Stimulated activated CD4-positive, alpha-beta T cell treated with anti-CD3 and anti-CD28 coated beads, Interleukin-4, amount 100 ng/mL, for 48 hours (primary cell): ENCODE results near the gene OR7C2.

ENCODE experiments used
- DNase-seq, 2 donors: peaks; one replicate each; pipeline ENCODE4 v3.0.0-alpha.2; 2020; ENCODE audit warnings: low read depth in 2 of 2

OR7C2 gene

DNA sequence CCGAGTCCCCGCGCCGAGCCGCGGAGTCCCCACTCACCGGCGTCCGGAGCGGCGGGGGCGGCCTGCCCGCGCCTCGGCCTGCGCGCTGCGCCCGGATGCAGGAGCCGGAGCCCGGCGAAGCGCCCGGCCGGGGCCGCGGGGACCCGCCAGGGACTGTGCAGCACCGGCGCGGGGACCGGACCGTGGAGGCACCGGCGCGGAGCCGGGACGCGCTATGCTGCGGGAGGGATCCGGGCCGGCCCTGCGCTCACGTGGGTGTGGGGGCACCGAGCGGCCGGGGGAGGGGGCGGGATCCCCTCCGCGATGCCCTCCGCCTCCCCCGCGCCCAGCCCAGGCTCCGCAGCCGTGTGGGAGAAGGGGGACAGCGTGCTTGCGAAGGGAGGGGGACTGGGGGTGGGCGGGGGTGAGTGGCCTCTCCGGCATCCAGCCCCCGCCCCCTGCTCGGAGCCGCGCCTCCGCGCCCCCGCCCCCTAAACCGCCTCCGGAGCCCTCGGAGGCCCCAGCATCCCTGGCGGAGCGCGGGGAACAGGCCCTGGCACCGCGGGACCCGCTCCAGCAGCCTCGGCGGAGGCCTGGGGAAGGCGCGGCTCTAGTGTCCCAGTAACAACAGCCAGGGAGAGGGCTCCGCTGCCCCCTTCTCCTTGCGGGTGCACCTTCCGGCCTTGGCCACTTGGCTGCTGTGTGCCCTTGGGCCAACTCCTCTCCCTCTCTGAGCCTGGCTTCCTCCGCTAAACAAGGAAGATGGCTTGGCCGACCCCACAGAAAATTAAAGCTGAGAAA lies 38.4 kb downstream of the OR7C2 start, which contains the start of gene SLC1A6:
TSS of gene SLC1A6 (minus strand) at position 389 of the 780 bp plus-strand sequence. CDS start 6,954 bp downstream, outside the sequence.
- no peak for DNase-seq

DNA sequence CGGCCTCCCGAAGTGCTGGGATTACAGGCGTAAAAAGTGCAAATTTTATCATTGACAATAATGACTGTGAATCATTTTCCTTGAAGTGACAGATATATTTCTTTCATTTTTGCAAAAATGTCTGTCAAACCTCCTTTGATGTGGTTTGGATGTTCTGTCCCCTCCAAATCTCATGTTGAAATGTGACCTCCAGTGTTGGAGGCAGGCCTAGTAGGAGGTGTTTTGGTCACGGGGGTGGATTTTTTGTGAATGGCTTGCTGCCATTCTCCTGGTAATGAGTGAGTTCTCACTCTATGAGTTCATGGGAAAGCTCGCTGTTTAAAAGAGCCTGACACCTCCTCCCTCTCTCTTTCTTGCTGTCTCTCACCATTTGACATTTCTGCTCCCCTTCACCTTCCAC lies 43.8 kb downstream of the OR7C2 start:
- DNase-seq: no peak
